Middle frontal gyrus (tissue), 1 donor: Measurements from ENCODE around the gene EHBP1L1.

Source experiments
- DNase-seq: peaks from one replicate; pipeline ENCODE4 v3.0.0-alpha.2; 2015; ENCODE audit warnings: low spot score; ENCODE audit errors: extremely low spot score

Gene EHBP1L1

DNA sequence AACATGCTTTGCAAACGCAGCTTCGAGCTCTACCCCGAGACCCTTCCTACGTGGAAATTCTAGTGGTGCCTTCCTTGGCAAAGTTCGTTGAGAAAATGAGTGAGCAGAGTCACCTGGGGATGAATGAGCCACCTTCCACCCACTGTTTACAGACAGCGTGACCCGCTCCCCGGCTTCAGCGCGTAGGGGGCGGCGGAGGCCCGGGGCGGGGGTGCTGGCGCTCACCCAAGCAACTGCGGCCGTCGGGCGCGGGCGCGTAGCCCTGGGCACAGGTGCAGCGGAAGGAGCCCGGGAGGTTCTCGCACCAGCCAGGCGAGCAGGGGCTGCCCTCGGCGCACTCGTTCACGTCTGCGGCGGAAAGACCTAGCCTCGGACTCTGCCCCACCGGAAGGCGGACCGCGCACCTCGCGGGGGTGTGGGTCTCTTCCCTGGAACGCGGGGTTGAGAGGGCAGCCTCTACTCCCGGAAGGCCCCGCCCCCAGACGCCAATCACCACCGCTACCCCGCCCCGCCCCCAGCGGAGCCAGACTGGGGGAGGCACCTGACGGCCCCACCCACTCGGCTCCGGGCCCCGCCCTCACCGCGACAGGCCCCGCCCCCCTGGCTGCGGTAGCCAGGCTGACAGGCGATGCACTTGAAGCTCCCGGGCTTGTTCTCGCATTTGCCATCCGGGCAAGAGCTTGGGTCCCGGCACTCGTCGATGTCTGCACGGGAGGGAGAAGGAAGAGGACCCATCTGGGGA is 29.5 kb upstream of the EHBP1L1 start:
- no peak for DNase-seq

GRCh38 chr11:65547446-65548125 is 28.3 kb upstream of the EHBP1L1 start:
- no peak for DNase-seq

- no peak for DNase-seq
Observed at GRCh38 chr11:65548395-65548794, 27.5 kb upstream of the EHBP1L1 start.

DNA sequence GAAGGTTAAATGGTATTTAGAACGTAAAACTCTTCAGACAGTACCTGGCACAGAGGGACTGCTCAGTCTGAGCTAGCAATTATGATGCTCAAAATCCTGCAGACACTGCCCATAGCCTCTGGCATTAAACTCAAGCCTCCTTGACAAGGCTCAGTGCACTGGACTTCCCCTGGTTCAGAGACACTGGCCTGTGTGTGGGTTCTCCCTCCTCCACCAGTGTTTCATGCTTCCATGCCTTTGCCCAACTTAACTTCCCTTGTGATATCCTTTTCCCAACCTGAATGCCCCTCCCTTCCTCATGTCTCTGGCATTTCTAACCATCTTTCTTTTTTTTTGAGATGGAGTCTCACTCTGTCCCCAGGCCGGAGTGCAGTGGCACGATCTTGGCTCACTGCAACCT is 26.8 kb upstream of the EHBP1L1 start:
- no peak for DNase-seq

DNA sequence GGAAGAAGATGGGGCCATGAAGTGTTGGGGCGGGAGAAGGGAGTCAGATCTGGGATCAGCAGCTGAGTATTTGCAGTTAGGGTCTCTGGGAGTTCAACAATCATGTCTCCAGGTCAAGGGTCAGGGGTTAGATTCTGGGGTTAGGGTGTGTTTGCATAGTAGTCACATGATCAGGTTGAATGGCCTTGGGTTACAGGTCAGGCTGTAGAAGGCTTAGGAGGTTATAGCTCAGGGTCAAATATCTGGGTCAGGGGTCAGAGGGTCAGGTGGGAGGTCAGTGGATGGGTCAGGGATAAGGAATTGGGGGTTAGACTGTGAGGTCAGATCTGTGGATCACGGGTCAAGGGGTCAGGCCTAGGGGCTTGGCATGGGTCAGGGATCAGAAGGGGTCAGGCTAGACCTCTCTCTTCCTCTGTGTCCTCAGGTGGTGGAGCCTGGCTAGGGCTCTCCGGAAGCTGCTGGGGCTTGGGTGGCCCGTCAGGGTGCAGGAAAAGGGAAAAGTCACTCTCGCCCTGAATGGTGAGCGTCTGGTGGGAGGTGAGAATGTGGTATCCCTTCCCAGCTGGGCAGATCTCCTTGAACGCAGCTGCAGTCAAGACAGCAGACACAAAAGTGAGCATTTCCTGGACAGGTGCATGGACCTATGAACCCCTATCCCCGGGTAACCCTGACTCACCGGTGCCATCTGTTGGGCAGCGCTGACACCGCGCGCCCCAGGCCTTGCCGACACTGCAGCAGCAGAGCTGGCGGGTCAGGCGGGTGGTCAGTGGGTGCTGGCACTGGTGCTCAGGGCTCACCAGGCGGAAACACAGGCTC is 24.1 kb upstream of the EHBP1L1 start:
- no peak for DNase-seq

- no peak for DNase-seq
Observed at GRCh38 chr11:65552388-65552951, 23.4 kb upstream of the EHBP1L1 start.

- no peak for DNase-seq
Observed at GRCh38 chr11:65553301-65554001, 22.4 kb upstream of the EHBP1L1 start.

- DNase-seq = no peak
Observed at GRCh38 chr11:65554057-65554818, 21.6 kb upstream of the EHBP1L1 start.

GRCh38 chr11:65554842-65555430 is 20.9 kb upstream of the EHBP1L1 start:
- no peak for DNase-seq

- DNase-seq = no peak
Observed at GRCh38 chr11:65555693-65556231, 20.1 kb upstream of the EHBP1L1 start.

GRCh38 chr11:65556470-65557279 is 19.2 kb upstream of the EHBP1L1 start:
- DNase-seq = no peak

- DNase-seq = no peak
Observed at GRCh38 chr11:65557280-65558001, 18.4 kb upstream of the EHBP1L1 start.

GRCh38 chr11:65558002-65558929 is 17.6 kb upstream of the EHBP1L1 start, which contains the start of gene LTBP3:
TSS of gene LTBP3 (minus strand) at chr11:65558359. CDS start at chr11:65557959, 400 bp downstream.
- peak; percentile 84 for DNase-seq

DNA sequence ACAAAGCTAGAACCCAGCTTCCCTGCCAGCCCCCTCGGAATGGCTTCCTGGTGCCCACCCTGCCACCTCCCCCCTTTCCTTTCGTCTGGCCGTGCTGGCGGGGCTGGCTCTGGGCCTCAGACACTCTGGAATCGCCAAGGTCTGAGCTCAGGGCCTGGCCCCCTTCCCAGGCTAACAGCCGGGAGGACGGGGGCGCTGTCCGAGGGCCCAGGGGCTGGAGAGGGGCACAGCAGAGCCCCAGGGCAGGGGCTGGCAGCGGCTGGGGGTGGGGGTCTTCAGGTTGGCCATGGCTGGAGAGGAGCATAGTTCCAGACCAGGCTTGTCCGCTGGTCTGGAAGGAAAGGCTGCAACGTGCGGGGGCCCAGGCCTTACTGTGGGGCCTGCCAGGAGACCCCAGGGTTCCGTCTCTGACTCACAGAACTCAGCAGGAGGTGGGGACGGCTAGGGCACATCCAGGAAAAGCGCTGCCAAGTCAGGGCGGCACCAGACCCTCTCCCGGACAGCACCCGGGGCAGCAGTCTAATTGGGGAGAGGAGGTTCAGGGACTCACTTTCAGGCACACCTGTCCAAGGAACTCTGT is 16.8 kb upstream of the EHBP1L1 start:
- no peak for DNase-seq

DNA sequence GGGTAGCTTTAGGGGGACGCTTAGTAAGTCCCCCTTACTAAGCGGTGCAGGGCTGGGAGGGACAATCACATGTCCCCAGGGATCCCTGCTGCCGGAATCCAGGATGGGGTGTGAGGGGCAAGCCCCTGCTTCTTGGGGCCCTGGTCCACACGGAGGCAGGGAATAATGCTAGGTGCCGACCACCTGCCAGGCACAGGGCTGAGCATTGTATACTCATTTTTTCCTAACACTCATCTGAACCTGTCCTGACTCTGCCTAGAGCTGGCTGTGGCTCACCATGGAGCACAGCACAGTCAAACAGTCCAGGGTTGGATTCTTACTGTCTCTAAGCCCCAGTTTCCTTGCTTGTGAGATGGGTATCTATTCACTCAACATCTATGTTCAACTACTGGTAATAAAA is 16.3 kb upstream of the EHBP1L1 start:
- no peak for DNase-seq

DNA sequence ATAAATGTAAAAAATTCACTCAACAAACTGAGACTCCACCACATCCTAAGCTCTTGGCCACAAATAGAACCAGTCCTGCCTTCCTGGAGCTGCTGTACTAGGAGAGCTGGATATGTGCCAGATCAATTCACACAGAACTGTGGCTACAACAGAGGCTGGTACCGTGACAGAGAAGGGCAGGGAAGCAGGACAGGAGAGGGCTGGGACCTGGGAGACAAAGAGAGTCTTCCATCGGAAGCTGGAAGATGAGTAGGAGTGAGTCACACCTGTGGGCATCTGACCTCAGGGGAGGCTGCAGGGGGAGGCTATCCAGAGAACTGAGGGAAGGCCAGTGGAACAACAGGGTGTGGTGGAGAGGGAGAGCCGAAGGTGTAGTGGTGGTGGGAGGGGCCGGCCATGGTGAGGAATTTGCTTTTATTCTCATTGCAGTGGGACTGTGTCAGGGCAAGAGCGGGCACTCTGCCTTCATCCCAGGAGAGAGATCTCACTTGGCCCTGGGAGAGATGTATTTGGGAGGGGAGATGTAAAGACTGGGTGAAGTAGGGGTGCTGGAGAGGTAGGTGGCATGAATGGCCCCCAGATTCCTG is 15.8 kb upstream of the EHBP1L1 start:
- no peak for DNase-seq
